ENCODE data around the gene IRF6.

IRF6 gene

GRCh38 chr1:209755926-209756614, 49.9 kb downstream of the IRF6 start, which contains the start of gene TRAF3IP3:
Gene TRAF3IP3, plus strand, starts transcription at chr1:209756053. Its CDS starts 3,987 bp downstream, at chr1:209760040.
- peak; percentile 92 for DNase-seq

DNA sequence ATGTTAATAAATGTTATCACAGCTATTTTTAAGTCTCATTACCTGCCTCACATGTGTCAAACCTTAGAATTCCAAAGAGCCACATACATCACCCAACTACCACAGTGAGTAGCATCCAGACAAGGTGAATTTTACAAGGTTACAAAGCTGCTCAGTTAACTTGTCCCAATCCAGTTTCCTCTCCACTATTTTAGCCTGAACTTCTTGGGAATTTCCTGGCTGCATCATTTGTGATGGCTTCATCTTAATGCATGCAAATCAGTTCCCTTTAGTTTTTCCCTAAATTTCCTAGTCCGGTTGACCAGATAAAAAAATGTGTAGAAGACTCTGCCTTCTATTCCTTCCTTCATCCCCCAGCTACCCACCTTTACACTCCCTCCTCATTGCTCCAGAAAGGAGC, 50.7 kb downstream of the IRF6 start:
- no peak for DNase-seq

- DNase-seq, result peak; percentile 51
Measured at GRCh38 chr1:209752890-209753289, 53.1 kb downstream of the IRF6 start.

DNA sequence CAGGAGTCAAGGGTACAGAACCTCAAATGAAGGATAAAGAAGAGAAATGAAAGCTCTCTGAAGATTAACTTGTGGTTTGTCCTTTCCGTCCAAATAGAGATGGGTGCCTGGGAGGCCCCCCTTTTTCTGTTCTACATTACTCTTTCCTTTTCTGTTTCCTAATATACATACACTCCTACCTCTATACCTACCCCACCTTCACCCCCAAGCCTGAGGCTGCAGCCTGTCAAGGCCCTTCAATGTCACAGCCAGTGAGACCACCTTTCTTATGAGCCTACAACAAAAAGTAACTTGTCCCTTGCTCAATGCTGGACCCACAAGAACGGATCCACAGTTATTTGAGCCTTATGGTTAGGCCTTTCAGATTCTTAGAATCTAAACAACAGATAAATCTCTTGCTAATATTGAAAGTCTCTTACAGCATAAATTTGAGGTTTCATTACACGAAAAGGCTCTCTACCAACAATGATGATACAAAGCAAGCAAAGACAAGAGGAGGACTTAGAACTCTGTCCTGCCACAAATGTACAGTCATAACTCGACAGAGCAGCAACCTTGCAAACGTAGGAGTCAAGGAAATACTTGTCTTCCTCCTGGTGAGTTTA, 54.2 kb downstream of the IRF6 start:
- DNase-seq, result peak; percentile 33

DNA sequence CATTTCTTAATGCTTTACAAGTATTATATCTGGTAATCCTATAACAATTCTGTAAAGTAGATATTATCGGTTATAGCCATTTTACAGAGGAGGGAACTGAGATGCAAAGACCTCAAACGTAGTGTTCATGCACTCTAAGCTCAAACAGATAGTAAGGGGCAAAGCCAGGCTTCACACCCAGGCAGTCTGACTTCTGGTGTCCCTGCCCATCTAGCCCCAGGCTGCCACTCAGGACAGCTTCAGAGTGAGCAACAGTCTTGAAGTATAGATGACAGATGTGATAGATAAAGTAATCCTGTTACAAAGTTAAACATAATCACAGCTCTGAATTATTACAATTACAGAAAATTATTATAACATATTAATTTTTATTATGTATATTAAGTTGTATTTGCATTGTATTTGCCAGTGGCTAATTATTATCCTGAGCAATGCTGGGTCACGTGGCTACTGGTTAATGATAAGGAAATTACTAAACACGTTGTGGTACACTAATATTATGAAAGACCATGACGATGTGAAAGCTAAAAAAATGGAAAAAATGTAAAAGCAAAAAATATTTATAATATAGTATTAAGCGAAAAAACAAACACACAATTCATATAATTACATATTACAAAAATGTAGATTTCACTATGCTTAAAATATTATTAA, 56.1 kb downstream of the IRF6 start:
- DNase-seq, result peak; percentile 59

GRCh38 chr1:209749205-209749604, 56.7 kb downstream of the IRF6 start:
- DNase-seq, result no peak

- no peak for DNase-seq
Measured at GRCh38 chr1:209748620-209749019, 57.3 kb downstream of the IRF6 start.

- DNase-seq, result peak; percentile 97
Measured at GRCh38 chr1:209747580-209748262, 58.2 kb downstream of the IRF6 start.

GRCh38 chr1:209746451-209747165, 59.3 kb downstream of the IRF6 start:
- DNase-seq, result peak; percentile 76

- DNase-seq, result no peak
Measured at GRCh38 chr1:209743145-209743482, 62.8 kb downstream of the IRF6 start.

DNA sequence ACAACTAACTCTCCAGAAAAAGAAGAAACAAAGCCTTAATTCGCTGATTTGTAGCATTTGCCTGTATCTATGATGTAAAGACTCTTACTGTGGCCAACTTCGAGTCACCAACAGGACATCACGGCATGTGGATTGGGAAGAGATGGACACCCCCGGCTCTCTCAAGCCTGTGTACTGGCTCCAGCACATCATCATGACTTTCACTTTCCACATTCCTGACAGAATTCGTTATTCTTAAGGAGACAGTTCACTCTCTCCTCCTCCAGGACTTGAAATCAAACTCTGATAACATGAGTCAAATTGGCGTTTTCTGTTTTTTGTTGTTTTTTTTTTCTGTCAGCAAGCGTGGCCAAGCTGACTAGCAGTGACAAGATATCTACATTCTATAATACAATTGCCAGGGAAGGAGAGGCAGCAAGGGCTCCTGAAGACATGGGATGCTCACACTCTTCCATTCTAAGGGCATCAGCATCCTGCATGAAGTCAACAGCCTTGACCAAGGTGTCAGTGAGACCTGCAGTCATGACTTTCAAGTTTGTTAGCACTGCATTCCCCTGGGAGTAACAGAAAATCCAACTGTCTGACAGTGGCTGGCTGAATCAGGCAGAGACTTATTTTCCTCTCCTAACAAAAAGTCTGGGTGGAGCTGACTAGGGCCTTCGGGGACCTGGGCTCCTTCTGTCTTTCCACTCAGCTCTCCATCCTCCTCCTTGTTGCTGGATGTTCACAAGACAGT, 63.4 kb downstream of the IRF6 start:
- DNase-seq, result no peak

GRCh38 chr1:209741889-209742288, 64.1 kb downstream of the IRF6 start:
- no peak for DNase-seq

DNA sequence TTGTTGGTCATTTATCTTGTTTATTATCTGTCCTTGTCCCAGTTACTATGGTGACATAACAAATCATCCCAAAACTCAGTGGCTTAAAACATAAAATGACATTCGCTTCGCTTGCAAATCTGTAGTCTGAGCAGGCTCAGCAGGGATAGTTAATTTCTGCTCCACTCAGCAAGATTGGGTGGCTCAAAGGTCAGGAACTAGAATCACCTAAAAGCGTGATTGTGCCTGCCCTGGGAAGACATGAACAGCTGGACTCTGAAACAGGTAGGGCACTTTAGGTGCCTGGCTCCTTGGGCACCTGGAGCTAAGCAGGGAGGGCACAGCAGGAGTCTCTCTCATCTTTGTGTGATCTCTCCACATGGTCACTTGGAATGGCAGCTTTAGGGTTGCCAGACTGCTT, 64.7 kb downstream of the IRF6 start:
- no peak for DNase-seq

GRCh38 chr1:209738270-209738669, 67.7 kb downstream of the IRF6 start:
- DNase-seq, result no peak

DNA sequence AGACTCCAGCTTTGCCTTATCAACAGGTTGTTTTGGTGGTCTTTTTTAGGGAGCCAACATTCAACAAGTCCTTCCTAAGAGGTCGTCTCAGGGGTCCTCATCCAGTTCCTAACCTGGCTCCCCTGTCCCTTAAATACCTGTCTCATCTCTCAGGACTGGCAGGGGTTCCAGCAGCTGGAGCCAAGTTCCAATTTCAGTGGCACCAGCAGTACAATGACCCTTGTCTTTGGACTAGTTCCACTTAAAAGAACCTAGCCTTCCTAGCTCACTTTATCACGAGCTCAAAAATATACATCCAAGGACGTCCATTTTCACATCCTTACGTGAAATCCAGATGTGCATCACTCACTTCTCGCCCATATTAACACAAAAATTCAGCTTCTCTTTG, 68.8 kb downstream of the IRF6 start:
- no peak for DNase-seq

DNA sequence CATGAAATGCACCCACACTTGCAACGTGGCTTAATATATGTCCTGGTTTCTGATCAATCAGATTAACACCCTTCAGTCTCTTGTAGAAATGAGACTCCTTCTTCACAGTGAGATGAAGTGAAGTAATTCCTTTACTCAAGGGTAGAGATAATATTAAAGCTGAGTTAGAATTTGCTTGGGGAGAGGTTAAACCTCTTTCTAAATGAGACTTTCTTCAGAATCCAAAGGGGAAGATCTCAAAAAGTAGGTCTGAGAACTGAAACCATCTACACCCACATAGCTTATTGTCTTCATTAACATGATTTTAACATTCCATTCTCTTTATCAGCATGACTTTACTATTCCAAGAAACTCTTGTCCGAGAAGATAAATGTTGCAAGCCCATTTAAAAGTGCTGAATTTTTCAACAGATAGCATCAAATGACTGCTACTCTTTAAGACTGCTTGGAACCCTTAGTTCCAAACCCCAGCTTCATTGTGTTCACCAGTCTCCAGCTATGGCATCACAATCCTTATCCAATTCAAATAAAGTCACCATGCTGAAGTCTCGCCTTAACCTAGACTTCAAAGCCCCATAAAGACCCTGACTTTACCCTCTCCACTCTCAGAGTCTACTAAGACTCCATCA, 69.3 kb downstream of the IRF6 start:
- no peak for DNase-seq
